Prostate gland (tissue), 2 donors: Measurements from ENCODE around the gene BATF. TPM values are rescaled to one million over a fixed set of nuclear protein-coding genes. Genes with fewer than 3 reads are reported as not detected.

Experiments used
- DNase-seq: peaks from one replicate; pipeline ENCODE4 v3.0.0-alpha.2; 2019; ENCODE audit warnings: low spot score
- H3K27ac ChIP-seq, 2 donors: fragments of 200-600 bp; sonication (generic); 2 replicates each; pipeline ENCODE4 v1.5.1; 2017 to 2019
- H3K27me3 ChIP-seq: fragments of 200-600 bp; sonication (generic); replicated peaks from 2 replicates; pipeline ENCODE4 v1.5.1; 2019; ENCODE audit not compliant: insufficient read depth
- H3K36me3 ChIP-seq, 2 donors: fragments of 200-600 bp; sonication (generic); 1 replicate in 1 of 2; 2 replicates in 1 of 2; pipeline versions ENCODE4 v1.5.1 to v1.8.1; 2017 to 2019
- H3K4me1 ChIP-seq: fragments of 200-600 bp; sonication (generic); replicated peaks from 2 replicates; pipeline ENCODE4 v1.5.1; 2019
- H3K4me3 ChIP-seq, 2 donors: fragments of 200-600 bp; sonication (generic); 2 replicates each; pipeline ENCODE4 v1.5.1; 2017 to 2019
- H3K9me3 ChIP-seq: fragments of 200-600 bp; sonication (generic); 2 replicates; pipeline ENCODE4 v1.5.1; 2017
- POLR2A ChIP-seq: fragments of 450-650 bp; IDR thresholded peaks from one replicate; pipeline ENCODE4 v1.6.1; 2016; ENCODE audit warnings: antibody characterized with exemption, mild to moderate bottlenecking
- POLR2AphosphoS5 ChIP-seq: sonication (generic); formaldehyde crosslinking; IDR thresholded peaks from one replicate; pipeline ENCODE4 v1.6.1; 2017; ENCODE audit warnings: antibody characterized with exemption
- WGBS: methylation state at CpG from one replicate; pipeline ENCODE4 v1.1.5; 2018; 5-methylcytosine and 5-hydroxymethylcytosine counted together
- intact Hi-C: fragments of 100-400 bp; cut with DNase I; formaldehyde crosslinking; loops from one replicate; pipeline ENCODE4 v1.14.2; 2022
- total RNA-seq, 2 donors: library from RNA; depleted of rRNA; stranded (reverse); fragments of >200 nt; gene quantifications; one replicate each; pipeline ENCODE4 v1.1.0, GENCODE V29; 2016
- TF ChIP-seq, protein P1 (sequence below), 4 experiments: fragments of 200-600 bp in 2 of 4; fragments of 450-650 bp in 2 of 4; sonication (generic) in 2 of 4; IDR thresholded peaks; 1 replicate in 3 of 4; 2 replicates in 1 of 4; pipeline ENCODE4 v1.5.1; 2016 to 2019; ENCODE audit warnings: antibody characterized with exemption in 4 of 4, mild to moderate bottlenecking in 2 of 4, moderate library complexity in 2 of 4

Gene BATF
- total RNA-seq, 2 donors from 2014 or later = 3.1 to 11.8 TPM

DNA sequence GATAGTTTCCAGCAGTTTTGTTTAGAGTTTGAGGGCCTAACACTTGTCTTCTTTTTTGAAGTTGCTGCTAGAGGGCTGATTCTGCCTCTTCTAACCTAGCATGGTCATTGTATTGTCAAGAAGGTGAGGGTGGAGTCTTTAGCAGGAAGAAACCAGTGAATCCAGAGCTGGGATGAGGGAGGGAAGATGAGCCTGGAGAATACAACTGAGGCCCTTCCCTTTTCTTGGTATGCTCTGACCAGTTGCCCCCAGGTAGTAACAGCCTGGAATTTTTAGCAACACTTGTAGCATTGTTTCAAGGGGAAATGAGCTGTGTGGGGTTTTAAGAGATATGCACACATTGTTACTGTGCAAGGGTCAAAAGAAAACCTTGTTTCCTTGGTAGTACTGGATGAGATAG, 65.1 kb downstream of the BATF start:
- no peaks in the 10 kb centered on the region for H3K27me3 ChIP-seq
- no peak overlapping the region for H3K27ac ChIP-seq
- no peak for DNase-seq
- no peaks in the 10 kb centered on the region for H3K36me3 ChIP-seq
- H3K4me1 ChIP-seq = no peaks in the 10 kb centered on the region
- no peak overlapping the region for H3K4me3 ChIP-seq
- no peaks in the 10 kb centered on the region for H3K9me3 ChIP-seq
- intact Hi-C loops = no loop called here
- TF ChIP-seq POLR2A (no peak), POLR2AphosphoS5 (no peak)
- TF ChIP-seq, protein P1, sequence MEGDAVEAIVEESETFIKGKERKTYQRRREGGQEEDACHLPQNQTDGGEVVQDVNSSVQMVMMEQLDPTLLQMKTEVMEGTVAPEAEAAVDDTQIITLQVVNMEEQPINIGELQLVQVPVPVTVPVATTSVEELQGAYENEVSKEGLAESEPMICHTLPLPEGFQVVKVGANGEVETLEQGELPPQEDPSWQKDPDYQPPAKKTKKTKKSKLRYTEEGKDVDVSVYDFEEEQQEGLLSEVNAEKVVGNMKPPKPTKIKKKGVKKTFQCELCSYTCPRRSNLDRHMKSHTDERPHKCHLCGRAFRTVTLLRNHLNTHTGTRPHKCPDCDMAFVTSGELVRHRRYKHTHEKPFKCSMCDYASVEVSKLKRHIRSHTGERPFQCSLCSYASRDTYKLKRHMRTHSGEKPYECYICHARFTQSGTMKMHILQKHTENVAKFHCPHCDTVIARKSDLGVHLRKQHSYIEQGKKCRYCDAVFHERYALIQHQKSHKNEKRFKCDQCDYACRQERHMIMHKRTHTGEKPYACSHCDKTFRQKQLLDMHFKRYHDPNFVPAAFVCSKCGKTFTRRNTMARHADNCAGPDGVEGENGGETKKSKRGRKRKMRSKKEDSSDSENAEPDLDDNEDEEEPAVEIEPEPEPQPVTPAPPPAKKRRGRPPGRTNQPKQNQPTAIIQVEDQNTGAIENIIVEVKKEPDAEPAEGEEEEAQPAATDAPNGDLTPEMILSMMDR (IDR thresholded peaks at IDR 0.05) = no peak

DNA sequence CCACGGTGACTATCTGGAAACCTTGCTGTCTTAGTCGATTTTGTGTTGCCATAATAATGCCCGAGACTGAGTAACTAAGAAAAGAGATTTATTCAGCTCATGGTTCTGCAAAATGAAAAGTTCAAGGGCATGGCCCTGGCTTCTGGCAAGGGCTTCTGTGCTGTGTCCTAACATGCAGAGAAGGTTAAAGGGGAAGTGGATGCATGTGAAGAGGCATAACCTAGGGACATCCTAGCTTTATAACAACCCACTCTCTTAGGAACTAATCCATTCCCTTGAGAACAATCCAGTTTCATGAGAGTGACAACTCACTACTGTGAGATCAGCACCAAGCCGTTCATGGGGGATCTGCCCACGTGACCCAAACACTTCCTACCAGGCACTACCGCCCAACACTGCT, 67.7 kb downstream of the BATF start:
- no peaks in the 10 kb centered on the region for H3K27me3 ChIP-seq
- no peak overlapping the region for H3K4me3 ChIP-seq
- WGBS = 95% methylated on average over 6 of the region's 6 CpGs
- TF ChIP-seq POLR2A (no peak), POLR2AphosphoS5 (no peak)
- TF ChIP-seq, protein P1 (IDR thresholded peaks at IDR 0.05) = no peak
- no peaks in the 10 kb centered on the region for H3K9me3 ChIP-seq
- H3K36me3 ChIP-seq = no peaks in the 10 kb centered on the region
- H3K4me1 ChIP-seq = no peaks in the 10 kb centered on the region
- no peak for DNase-seq
- intact Hi-C loops = no loop called here
- H3K27ac ChIP-seq = no peak overlapping the region

DNA sequence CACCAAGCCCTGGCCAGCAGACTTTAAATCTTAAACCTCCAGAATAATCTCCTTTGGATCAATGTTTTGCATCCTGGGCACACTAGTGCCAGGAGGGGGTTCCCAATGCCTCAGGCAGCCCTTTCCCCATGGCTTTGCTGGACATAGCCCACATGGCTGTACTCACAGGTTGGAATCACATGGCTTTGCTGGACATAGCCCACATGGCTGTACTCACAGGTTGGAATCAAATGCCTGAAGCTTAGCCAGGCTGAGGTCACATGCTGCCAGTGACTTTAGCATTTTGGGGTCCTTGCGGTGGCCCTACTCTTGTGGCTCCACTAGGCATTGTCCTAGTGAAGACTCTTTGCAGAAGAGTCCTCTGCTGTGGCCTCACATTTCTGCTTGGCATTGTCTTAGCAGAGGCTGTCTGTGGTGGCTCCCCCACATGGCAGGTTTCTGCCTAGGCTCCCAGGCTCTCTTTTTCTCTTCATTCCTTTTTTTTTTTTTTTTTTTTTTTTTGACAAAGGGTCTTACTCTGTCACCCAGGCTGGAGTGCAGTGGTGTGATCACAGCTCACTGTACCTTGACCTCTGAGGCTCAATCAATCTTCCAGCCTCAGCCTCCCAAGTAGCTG, 69.2 kb downstream of the BATF start:
- Histone ChIP-seq H3K4me3 (no peak overlapping the region), H3K27ac (no peak overlapping the region), H3K36me3 (no peaks in the 10 kb centered on the region), H3K4me1 (no peaks in the 10 kb centered on the region), H3K27me3 (no peaks in the 10 kb centered on the region), H3K9me3 (no peaks in the 10 kb centered on the region)
- no peak for DNase-seq
- TF ChIP-seq POLR2AphosphoS5 = no peak
- 100% methylated on average over 1 of the region's 1 CpG for WGBS
- intact Hi-C loops = no loop called here

DNA sequence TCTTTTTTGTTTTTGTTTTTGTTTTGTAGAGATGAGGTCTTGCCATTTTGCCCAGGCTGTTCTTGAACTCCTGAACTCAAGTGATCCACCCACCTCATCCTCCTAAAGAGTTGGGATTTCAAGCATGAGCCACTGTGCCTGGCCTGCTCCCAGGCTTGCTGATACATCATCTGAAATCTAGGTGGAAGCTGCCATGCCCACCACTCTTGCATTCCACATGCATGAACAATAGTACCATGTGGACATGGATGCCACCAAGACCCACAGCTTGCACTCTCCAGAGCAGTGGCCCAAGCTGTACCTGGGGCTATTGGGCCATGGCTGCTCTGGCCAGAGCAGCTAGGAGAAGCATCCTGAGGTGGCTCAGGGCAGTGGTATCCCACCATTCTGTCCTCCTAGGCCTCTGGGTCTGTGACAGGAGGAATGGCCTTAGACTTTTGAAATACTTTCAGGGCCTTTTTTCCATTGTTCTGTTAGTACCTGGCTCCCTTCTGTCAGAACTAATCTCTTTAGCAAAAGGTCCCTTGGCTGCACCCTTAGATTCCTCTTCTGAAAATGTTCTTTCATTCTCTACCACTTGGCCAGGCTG, 69.8 kb downstream of the BATF start:
- no peaks in the 10 kb centered on the region for H3K36me3 ChIP-seq
- no peaks in the 10 kb centered on the region for H3K9me3 ChIP-seq
- no peaks in the 10 kb centered on the region for H3K4me1 ChIP-seq
- H3K4me3 ChIP-seq = no peak overlapping the region
- TF ChIP-seq POLR2AphosphoS5 = no peak
- TF ChIP-seq, protein P1 (IDR thresholded peaks at IDR 0.05) = no peak
- TF ChIP-seq POLR2A = no peak
- intact Hi-C loops = no loop called here
- no peak overlapping the region for H3K27ac ChIP-seq
- no peaks in the 10 kb centered on the region for H3K27me3 ChIP-seq
- DNase-seq = no peak

DNA sequence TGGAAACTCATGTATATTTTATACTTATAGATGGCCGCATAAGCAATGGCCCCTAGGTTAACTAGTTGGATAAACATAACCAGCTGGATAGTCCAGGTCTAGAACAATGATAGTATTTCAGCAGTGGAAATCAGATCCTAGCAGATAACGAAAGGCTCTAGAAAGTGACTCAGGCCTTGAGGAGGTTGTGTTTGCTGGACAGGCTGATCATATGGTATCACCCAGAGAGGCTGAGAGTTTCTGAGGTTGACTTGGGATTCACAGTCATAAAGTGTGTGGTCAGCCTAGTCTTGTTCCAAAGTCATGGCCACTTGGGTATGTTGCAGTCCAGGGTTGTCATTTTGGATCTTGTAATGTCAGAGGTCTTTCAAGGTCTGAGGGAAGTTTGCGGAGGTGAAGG, 73.0 kb downstream of the BATF start:
- DNase-seq = no peak
- H3K4me1 ChIP-seq = no peaks in the 10 kb centered on the region
- H3K27ac ChIP-seq = no peak overlapping the region
- intact Hi-C loops = no loop called here
- H3K9me3 ChIP-seq = no peaks in the 10 kb centered on the region
- H3K4me3 ChIP-seq = no peak overlapping the region
- no peak for TF ChIP-seq POLR2AphosphoS5
- TF ChIP-seq POLR2A = no peak
- TF ChIP-seq, protein P1 (IDR thresholded peaks at IDR 0.05) = no peak
- 94% methylated on average over 3 of the region's 3 CpGs for WGBS
- H3K36me3 ChIP-seq = no peaks in the 10 kb centered on the region
- no peaks in the 10 kb centered on the region for H3K27me3 ChIP-seq

Other genes starting within 250 kb of the BATF start
- 100 to 1,000 TPM in 1 of 2 donors, 10 to 100 TPM in 1; 73.9 to 127 TPM for gene FOS, start 243.6 kb upstream of the BATF start, total RNA-seq
- gene JDP2, start 94.4 kb upstream of the BATF start, total RNA-seq = 10 to 100 TPM; 27.1 to 34.0 TPM
- gene FLVCR2, start 56.2 kb downstream of the BATF start, total RNA-seq = 10 to 100 TPM in 1 of 2 donors, 1 to 10 TPM in 1; 3.1 to 22.2 TPM
- 10 to 100 TPM; 16.7 to 54.6 TPM for gene ERG28, start 138.4 kb downstream of the BATF start, total RNA-seq
- gene TTLL5, start 138.8 kb downstream of the BATF start, total RNA-seq = 10 to 100 TPM; 40.3 to 46.2 TPM